ENCODE data around the gene SLIT3.

GRCh38 chr5:168989731-168990505 is 311.0 kb downstream of the SLIT3 start:
- TF ChIP-seq CTCF (conservative IDR thresholded peaks at IDR 0.05) = no peak
- no peak for TF ChIP-seq EZH2 (IDR thresholded peaks at IDR 0.05; ENCODE audit: low read depth)

Data from PC-9 (cell line).